Amygdala (tissue), 56 donors: ENCODE data around the gene CEP170.

ENCODE experiments used
- DNase-seq, 56 donors: peaks; one replicate each; lab custom pipeline; 2025; lab: John Stamatoyannopoulos, UW

CEP170 gene

GRCh38 chr1:243254927-243255790, at the start of gene CEP170:
Gene CEP170, minus strand, starts transcription at chr1:243255281. Its CDS starts 30,001 bp downstream, at chr1:243225280.
- DNase-seq = peak; percentile 61 to 99 (median 93)

GRCh38 chr1:243301059-243301458, 46.0 kb upstream of the CEP170 start:
- DNase-seq = no peak

GRCh38 chr1:243299069-243299468, 44.0 kb upstream of the CEP170 start:
- no peak for DNase-seq

GRCh38 chr1:243294723-243295121, 39.6 kb upstream of the CEP170 start:
- no peak for DNase-seq

- DNase-seq = no peak
Measured at GRCh38 chr1:243293941-243294722, 39.1 kb upstream of the CEP170 start.

DNA sequence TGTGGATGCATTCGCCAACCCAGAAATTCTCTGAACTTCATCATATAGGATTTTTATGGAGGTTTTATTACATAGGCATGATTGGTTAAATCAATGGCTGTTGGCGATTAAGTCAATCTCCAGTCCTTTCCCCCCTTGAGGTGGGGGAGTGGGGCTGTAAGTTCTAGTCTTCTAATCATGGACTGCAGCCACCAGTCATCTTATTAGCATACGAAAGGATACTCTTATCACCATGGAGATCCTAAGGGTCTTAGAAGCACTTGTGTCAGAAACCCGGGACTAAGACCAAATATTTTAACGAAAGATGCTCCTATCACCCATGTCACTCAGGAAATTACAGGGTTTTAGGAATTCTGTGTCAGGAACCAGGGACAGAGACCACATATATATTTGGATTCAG, 37.0 kb upstream of the CEP170 start:
- DNase-seq = no peak

- no peak for DNase-seq
Measured at GRCh38 chr1:243291292-243291691, 36.2 kb upstream of the CEP170 start.

GRCh38 chr1:243288062-243288461, 33.0 kb upstream of the CEP170 start:
- DNase-seq = no peak

DNA sequence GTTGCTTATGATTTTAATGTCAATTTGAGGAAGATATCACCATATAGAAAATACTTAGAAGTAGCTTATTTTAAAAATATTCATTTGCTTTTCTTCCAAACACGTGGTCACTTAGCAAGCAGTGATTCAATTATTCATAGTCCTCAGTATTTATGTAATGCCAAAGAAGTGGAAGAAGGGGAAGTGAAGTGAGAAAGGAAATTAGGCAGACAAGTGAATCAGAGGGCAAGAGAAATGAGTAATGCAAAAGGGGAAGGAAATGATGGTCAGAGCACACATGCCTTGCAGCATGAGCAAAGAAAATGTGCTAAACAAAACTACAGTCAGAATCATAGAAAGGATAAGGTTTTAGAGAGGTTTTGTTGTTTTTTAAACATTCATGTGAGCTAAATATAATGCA, 32.6 kb upstream of the CEP170 start:
- peak in 1 of 56 donors; percentile 21 for DNase-seq

- DNase-seq = no peak
Measured at GRCh38 chr1:243287123-243287460, 32.0 kb upstream of the CEP170 start.

DNA sequence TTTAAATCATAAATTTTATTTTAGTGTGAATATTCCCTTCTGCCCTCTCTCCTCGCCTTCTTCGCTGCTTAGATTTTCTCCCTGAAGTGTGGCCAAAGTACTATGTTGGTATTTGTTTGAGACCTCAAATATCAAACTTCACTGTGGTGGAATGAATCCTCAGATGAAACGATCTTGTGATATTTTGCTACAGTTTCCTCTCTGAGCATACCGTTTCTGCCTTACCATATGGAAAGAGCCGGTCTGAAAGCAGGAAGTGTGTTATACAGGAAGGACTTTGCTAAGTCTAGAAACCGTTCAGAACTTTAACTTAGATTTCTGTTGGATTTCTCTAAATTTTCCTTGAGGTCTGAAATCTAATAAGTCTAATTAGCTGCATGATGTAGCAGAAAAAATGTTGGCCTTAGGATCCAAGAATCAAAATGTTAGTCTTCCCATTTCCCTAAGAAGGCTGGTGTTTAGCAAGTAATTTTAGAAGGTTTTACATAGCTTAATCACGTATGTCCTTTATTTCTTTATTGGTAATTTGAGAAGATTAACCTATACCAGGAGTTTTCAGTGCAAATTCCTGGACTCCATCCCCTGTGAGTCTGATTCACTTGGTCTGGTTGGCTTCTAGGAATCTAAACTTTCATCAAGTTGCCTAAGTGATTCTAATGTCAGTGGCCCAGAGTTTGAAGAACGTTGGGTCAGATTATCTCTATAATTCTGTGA, 31.5 kb upstream of the CEP170 start:
- no peak for DNase-seq

DNA sequence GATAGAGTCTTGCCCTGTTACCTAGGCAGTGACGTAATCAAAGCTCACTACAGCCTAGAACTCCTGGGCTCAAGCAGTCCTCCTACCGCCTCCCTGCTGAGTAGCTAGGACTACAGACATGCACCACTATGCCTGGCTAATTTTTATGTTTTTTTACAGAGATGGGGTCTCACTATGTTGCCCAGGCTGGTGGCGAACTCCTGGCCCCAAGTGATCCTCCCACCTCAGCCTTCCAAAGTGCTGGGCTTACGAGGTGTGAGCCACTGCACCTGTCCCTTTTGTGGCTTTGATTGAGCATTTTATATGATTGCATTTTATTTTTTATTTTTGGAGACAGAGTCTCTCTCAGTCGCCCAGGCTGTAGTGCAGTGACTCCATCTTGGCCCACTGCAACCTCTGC, 26.6 kb upstream of the CEP170 start:
- no peak for DNase-seq

- DNase-seq = no peak
Measured at GRCh38 chr1:243280571-243281129, 25.6 kb upstream of the CEP170 start.

GRCh38 chr1:243275316-243275715, 20.2 kb upstream of the CEP170 start:
- DNase-seq = no peak

GRCh38 chr1:243273945-243274344, 18.9 kb upstream of the CEP170 start:
- DNase-seq = no peak

- DNase-seq = no peak
Measured at GRCh38 chr1:243273506-243273905, 18.4 kb upstream of the CEP170 start.

DNA sequence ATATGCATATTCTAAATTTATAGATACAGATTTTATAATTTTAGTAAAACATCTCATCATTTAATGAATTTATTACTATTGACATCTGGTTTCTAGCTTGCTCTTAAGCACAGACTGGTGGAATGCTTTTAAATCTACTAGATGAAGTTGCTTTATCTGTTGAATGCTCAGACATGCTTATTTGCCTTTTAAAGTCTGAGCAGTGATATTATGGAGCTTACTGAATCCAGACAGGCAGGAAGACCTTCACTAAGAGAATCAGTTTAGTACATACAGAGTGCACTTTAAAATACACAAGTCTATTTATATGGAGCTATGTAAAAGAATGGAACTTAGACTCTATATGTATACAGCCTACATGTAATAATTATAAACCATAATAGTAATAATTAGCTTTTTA, 17.3 kb upstream of the CEP170 start:
- DNase-seq = no peak

DNA sequence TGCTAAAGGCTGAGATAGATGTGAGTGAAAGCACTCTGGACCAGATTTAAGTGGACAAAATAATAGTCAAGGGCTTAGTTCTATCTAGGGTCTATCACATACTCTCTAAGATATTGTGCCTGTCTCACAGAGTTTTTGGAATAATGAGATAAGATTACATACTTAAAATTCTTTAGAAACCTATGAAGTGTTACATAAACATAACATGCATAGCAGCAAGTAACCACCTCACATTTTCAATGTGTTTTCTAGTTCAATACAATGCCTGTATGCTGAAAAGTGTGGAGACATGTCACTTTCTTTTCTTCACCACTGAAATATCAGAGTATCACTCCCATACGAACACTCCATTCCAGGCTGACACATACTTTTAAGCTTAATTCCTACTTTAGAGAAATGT, 16.9 kb upstream of the CEP170 start:
- DNase-seq = no peak

- DNase-seq = peak in 3 of 56 donors; percentile 1 to 8 (median 8)
Measured at GRCh38 chr1:243270097-243270864, 15.2 kb upstream of the CEP170 start.

DNA sequence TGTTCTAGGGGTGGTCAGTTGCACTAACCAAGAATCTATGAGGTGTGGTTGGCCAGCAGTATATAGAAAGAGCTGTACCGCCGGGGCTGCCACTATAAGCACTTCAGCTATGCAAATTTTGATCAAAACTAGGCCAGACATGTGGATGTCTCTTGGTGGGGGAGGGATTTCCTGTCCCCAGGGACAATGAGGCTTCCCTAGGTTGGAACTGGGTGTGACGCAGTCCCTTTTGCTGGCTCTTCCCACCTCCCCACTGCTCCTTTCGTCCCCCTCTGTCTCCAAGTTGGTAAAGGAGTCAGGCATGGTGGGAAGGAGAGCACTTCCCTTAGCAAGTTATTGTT, 14.3 kb upstream of the CEP170 start:
- no peak for DNase-seq
